ENCODE data around the gene CABLES2.

- TF ChIP-seq POLR2A (IDR thresholded peaks at IDR 0.05; ENCODE audit: low read length) = no peak
- no peak; the same call in 2 of the 3 replicates for TF ChIP-seq CTCF (IDR thresholded peaks at IDR 0.05)
Measured at GRCh38 chr20:62388839-62389600, 18.1 kb downstream of the CABLES2 start.
